Dermis microvascular lymphatic vessel endothelial cell (primary cell): ENCODE data around the gene ATP2C2. TPM values are rescaled to one million over a fixed set of nuclear protein-coding genes. Genes with fewer than 3 reads are reported as not detected.

Experiments
- DNase-seq, 2 donors: peaks; one replicate each; pipeline versions ENCODE4 v3.0.0 to v3.0.0-alpha.2; 2010; ENCODE audit warnings: low read depth in 2 of 2
- total RNA-seq: library from RNA; depleted of rRNA; stranded (reverse); fragments of >200 nt; gene quantifications from 2 replicates; pipeline ENCODE4 v1.2.1, GENCODE V29; 2014

Gene ATP2C2
- total RNA-seq, 1 donor from 2014 or later: not detected

DNA sequence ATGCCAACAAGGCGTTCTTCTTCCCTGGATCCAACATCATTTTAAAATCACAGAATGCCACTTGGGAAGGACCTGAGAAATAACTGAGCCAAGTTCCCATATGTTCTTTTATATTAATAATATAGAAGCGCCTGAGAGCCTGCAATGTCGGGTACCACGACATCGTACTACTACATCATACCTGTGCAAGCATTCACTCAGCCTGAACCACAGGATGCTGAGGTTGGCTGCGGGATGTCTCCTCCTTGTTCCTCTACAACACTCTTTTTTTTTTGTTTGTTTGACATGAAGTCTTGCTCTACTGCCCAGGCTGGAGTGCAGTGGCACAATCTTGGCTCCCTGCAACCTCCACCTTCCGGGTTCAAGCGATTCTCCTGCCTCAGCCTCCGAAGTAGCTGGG, 2.1 kb upstream of the ATP2C2 start:
- no peak for DNase-seq

DNA sequence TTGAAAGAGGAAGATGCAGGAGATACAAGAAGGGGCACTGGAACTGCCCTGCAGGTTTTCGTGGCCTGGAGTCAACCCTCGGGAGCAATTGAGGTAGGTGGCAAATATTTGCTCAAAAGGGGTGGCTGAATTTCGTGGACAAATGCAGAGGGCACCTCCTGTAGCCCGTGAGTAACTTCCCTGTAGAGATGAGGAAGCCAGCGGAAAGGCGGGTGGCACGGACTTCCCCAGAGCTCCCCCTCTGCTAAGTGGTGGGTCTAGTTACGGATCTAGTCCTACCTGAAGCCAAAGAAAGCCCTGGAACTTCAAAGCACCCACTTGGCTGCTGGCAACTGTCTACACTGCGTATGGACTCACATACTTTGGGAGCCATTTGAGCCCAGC, 1.0 kb upstream of the ATP2C2 start:
- no peak for DNase-seq

DNA sequence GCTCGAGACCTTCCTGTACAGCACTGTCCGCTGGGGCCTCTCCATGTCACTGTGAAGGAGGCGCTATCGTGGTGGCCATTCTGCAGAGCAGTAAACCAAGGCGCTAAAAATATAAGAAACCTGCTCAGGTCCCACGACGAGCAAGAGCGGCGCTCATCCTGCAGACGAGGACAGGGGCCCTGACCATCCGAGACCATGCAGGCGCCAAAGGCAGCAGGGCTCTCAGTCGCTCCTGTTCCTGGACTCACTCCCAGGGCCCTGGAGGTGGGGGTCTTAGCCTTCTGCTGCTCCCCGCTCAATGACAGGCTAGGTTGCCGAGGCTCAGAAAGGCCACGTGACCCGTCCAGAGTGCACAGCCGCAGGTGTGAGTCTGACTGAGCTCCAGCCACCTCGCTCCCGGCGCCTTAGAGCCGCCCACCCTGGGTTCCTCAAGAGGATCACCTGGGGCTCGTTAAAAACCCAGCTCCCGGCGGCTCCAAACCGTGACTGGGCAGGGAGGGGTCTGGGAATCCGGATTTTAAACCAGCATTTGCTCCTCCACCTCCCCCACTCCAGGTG, 509 bp upstream of the ATP2C2 start:
- no peak for DNase-seq

GRCh38 chr16:84369105-84369504, 767 bp downstream of the ATP2C2 start:
- DNase-seq: no peak

DNA sequence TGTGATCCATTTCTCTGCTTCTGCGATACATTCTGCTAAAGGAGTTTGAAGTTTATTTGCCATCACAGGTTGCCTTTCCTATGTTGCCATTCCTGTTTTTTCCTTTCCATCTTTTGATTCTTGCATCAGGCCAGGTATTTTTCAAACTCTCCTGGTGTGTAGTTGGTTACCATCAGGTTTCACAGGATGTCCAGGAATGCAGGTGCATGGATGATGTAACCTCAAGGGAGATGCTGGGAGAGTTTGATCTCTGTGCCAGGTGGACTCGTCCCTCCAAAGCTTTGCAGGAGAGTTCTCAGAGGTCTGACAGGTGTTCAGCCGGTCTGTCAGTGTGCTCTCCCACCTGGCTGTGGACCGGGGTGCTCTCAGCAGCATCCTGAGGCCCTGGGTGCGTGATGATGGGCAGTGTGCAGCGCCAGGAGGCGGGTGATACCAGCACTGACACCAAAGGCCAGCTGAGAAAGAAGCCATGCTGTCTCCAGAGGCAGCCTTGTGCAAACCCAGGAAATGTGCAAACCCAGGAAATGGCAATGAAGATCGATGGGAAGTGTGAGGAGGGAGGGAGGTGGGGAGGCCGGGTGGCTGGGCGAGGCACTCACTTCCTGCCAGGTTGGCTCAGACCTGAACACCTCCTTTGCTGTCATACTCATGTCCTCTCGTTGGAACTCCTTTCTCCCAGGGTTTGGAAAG, 1.7 kb downstream of the ATP2C2 start:
- DNase-seq: no peak

- DNase-seq: no peak
Observed at GRCh38 chr16:84370723-84371552, 2.6 kb downstream of the ATP2C2 start.

DNA sequence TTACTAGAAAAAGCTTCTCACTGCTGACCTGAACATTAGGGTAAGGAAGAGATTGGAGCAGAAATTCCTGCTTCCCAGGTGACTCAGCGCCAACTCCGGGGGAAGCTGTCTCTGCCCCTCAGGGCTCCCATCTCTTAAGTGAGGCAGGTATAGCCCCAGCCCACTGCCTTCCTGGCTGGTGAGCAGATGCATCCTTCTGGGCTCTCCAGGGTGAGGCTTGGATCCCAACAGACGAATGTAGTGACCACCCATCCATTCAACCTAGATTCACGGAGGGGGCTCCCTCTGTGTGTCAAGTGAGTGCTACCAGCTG, 3.2 kb downstream of the ATP2C2 start:
- no peak for DNase-seq

- no peak for DNase-seq
Observed at GRCh38 chr16:84373907-84374489, 5.7 kb downstream of the ATP2C2 start.

GRCh38 chr16:84378099-84378498, 9.8 kb downstream of the ATP2C2 start:
- no peak for DNase-seq

DNA sequence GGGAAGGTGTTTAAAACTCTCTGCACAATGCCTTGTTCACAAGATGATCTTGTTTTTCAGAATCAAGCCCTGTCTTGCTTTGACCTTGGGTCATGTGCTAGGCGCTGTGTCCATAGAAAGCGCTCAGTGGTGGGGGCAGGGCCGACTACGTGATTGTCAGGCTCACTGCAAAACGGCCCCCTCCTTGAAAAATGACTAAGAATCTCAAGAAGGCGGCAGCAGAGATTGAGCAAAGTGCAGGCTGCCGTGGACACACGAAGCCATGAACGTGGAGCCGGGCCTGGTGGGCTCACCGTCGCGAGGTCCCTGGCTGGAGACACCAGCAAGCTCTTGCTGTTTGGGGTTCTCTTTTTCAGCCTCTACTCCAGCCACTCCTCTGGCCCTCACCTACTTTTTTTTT, 10.2 kb downstream of the ATP2C2 start:
- DNase-seq: no peak

DNA sequence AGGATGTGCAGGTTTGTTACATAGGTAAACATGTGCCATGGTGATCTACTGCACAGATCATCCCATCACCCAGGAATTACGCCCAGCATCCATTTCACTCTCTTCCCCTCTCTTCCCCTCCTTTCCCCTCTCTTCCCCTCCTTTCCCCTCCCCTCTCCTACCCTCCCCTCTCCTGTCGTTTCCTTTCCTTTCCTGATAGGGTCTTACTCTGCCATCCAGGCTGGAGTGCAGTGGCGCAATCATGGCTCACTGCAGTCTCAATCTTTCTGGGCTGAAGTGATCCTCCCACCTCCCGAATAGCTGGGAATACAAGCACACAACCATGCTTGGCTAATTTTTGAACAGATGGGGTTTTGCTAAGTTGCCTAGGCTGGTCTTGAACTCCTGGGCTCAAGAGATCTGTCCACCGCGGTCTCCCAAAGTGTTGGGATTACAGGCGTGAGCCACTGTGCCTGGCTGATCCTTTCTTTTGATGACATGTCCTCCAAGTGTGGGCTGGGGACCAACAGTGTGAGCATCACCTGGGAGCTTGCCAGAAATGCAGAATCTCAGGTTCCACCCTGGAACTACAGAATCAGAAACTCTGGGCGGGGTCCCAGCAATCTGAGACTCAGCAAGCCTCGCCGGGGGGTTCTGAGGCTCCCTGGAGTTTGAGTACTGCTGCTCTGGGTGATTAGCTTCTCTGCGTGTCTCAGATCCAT, 10.8 kb downstream of the ATP2C2 start:
- no peak for DNase-seq

GRCh38 chr16:84379709-84380362, 11.5 kb downstream of the ATP2C2 start:
- DNase-seq: no peak

- no peak for DNase-seq
Observed at GRCh38 chr16:84380405-84380804, 12.1 kb downstream of the ATP2C2 start.

GRCh38 chr16:84382396-84382795, 14.1 kb downstream of the ATP2C2 start:
- DNase-seq: no peak

GRCh38 chr16:84383106-84383505, 14.8 kb downstream of the ATP2C2 start:
- no peak for DNase-seq

GRCh38 chr16:84386047-84386446, 17.7 kb downstream of the ATP2C2 start:
- DNase-seq: no peak

GRCh38 chr16:84387021-84387420, 18.7 kb downstream of the ATP2C2 start:
- DNase-seq: no peak

GRCh38 chr16:84390131-84390785, 21.9 kb downstream of the ATP2C2 start:
- DNase-seq: no peak

DNA sequence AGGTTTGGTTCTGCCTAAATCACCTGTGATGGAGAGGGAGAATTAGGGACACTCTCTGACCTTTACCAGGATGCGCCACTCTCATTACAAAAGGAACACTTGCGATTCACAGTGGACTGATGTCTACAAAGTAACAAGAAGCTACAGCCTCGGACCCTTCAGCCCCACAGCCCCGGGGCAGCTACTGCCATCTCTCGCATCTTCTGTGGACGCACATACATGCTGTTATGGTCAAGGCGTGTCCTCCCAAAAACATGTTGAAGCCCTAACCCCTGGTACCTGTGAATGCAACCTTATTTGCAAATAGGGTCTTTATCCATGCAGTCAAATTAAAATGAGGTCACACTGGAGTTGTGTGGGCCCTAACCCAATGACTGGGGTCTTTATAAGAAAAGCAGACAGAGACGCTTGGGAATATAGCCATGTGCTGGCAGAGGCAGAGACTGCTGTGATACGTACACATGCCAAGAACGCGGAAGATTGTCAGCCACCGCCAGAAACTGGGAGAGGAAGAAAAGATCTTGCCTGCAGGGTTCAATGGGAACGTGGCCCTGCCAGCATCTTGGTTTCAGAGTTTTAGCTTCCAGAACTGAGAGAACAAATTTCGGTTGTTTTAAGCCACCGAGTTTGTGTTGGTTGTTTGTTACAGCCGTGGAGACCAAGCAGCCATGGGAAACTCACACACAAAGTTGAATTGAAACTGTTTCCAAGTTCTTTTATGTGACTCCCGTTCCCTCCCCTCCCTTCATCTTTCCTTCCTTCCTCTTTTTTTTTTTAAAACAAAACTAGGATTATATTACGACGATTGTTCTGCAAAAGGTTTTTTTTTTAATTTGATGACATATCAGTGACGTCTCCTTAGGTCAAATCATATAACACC, 23.1 kb downstream of the ATP2C2 start:
- peak in 1 of 2 donors; percentile 10 for DNase-seq

GRCh38 chr16:84392031-84392360, 23.7 kb downstream of the ATP2C2 start:
- no peak for DNase-seq
